H9 (cell line): ENCODE data around the gene GREB1L. TPM values are rescaled to one million over a fixed set of nuclear protein-coding genes. Genes with fewer than 3 reads are reported as not detected.

Experiments used
- DNase-seq: peaks from one replicate; pipeline ENCODE4 v3.0.0-alpha.2; 2017
- H2AFZ ChIP-seq: one replicate; pipeline ENCODE4 v1.6.1; 2013; ENCODE audit warnings: mild to moderate bottlenecking, low read length, control low read depth, moderate library complexity
- H2AK5ac ChIP-seq: 2 replicates; pipeline ENCODE4 v1.6.1; 2013; ENCODE audit warnings: low read length, control low read depth, mixed read lengths; ENCODE audit not compliant: insufficient read length
- H2BK120ac ChIP-seq: one replicate; pipeline ENCODE4 v1.6.1; 2013; ENCODE audit warnings: low read depth, mild to moderate bottlenecking, low read length, control low read depth, inconsistent platforms; ENCODE audit not compliant: poor library complexity, severe bottlenecking
- H2BK12ac ChIP-seq: 2 replicates; pipeline ENCODE4 v1.6.1; 2013; ENCODE audit warnings: low read length, control low read depth, mixed read lengths, low read depth; ENCODE audit not compliant: insufficient read length
- H2BK15ac ChIP-seq: 2 replicates; pipeline ENCODE4 v1.6.1; 2013; ENCODE audit warnings: low read depth, low read length, control low read depth
- H2BK20ac ChIP-seq: one replicate; pipeline ENCODE4 v1.6.1; 2013; ENCODE audit warnings: low read depth, mild to moderate bottlenecking, low read length, control low read depth, inconsistent platforms; ENCODE audit not compliant: poor library complexity, severe bottlenecking
- H2BK5ac ChIP-seq: 2 replicates; pipeline ENCODE4 v1.6.1; 2013; ENCODE audit warnings: low read length, control low read depth, mixed read lengths; ENCODE audit not compliant: insufficient read length
- H3K14ac ChIP-seq: 2 replicates; pipeline ENCODE4 v1.6.1; 2013; ENCODE audit warnings: low read length, control low read depth; ENCODE audit not compliant: insufficient read depth
- H3K18ac ChIP-seq: 2 replicates; pipeline ENCODE4 v1.6.1; 2013; ENCODE audit warnings: low read depth, mild to moderate bottlenecking, mixed read lengths, low read length, control low read depth; ENCODE audit not compliant: insufficient read length
- H3K23ac ChIP-seq: 2 replicates; pipeline ENCODE4 v1.6.1; 2013; ENCODE audit warnings: low read length, control low read depth, mixed read lengths, low read depth; ENCODE audit not compliant: insufficient read length
- H3K23me2 ChIP-seq: 2 replicates; pipeline ENCODE4 v1.6.1; 2013; ENCODE audit warnings: low read depth, mild to moderate bottlenecking, mixed read lengths, low read length, control low read depth; ENCODE audit not compliant: insufficient read length, poor library complexity, severe bottlenecking
- H3K27ac ChIP-seq: 2 replicates; pipeline ENCODE4 v1.5.1; 2013; ENCODE audit warnings: low read length, control low read depth, mixed read lengths, low read depth; ENCODE audit not compliant: insufficient read length
- H3K27me3 ChIP-seq: 2 replicates; pipeline ENCODE4 v1.6.1; 2013; ENCODE audit warnings: low read length, control low read depth, inconsistent platforms; ENCODE audit not compliant: insufficient read depth
- H3K4ac ChIP-seq: 2 replicates; pipeline ENCODE4 v1.6.1; 2013; ENCODE audit warnings: low read depth, mild to moderate bottlenecking, control low read depth, inconsistent platforms, low read length, moderate library complexity
- H3K4me1 ChIP-seq: 2 replicates; pipeline ENCODE4 v1.6.1; 2013; ENCODE audit warnings: low read length, control low read depth, inconsistent platforms; ENCODE audit not compliant: insufficient read depth
- H3K4me2 ChIP-seq: 2 replicates; pipeline ENCODE4 v1.6.1; 2013; ENCODE audit warnings: low read length, control low read depth, mixed read lengths; ENCODE audit not compliant: insufficient read length, insufficient read depth
- H3K56ac ChIP-seq: 2 replicates; pipeline ENCODE4 v1.6.1; 2013; ENCODE audit warnings: low read depth, mild to moderate bottlenecking, mixed read lengths, low read length, control low read depth; ENCODE audit not compliant: insufficient read length
- H3K79me1 ChIP-seq: 2 replicates; pipeline ENCODE4 v1.6.1; 2013; ENCODE audit warnings: low read depth, mild to moderate bottlenecking, moderate library complexity, low read length, control low read depth, inconsistent platforms; ENCODE audit not compliant: insufficient read depth, poor library complexity, severe bottlenecking
- H3K79me2 ChIP-seq: 2 replicates; pipeline ENCODE4 v1.6.1; 2013; ENCODE audit warnings: low read length, control low read depth, inconsistent platforms; ENCODE audit not compliant: insufficient read depth
- H3K9ac ChIP-seq: 2 replicates; pipeline ENCODE4 v1.6.1; 2013; ENCODE audit warnings: low read length, control low read depth, mixed read lengths; ENCODE audit not compliant: insufficient read length; ENCODE audit errors: extremely low read depth
- H3K9me3 ChIP-seq: one replicate; pipeline ENCODE4 v1.6.1; 2013; ENCODE audit warnings: low read depth, low read length, inconsistent platforms; ENCODE audit not compliant: control insufficient read depth
- H3T11ph ChIP-seq: one replicate; pipeline ENCODE4 v1.6.1; 2013; ENCODE audit warnings: mild to moderate bottlenecking, low read length, control low read depth, inconsistent platforms
- H4K20me1 ChIP-seq: one replicate; pipeline ENCODE4 v1.6.1; 2013; ENCODE audit not compliant: control insufficient read depth, insufficient read length, insufficient read depth
- H4K5ac ChIP-seq: 2 replicates; pipeline ENCODE4 v1.6.1; 2013; ENCODE audit warnings: low read depth, mild to moderate bottlenecking, mixed read lengths, low read length, control low read depth; ENCODE audit not compliant: insufficient read length
- H4K8ac ChIP-seq: replicated peaks from 2 replicates; pipeline ENCODE4 v1.6.1; 2013; ENCODE audit warnings: low read length, control low read depth, mixed read lengths, low read depth; ENCODE audit not compliant: insufficient read length
- H4K91ac ChIP-seq: 2 replicates; pipeline ENCODE4 v1.6.1; 2013; ENCODE audit warnings: low read depth, mild to moderate bottlenecking, moderate library complexity, mixed read lengths, low read length, control low read depth; ENCODE audit not compliant: insufficient read length
- H3K27ac Mint-ChIP-seq, 3 experiments: 2 replicates in 2 of 3; 3 replicates in 1 of 3; pipeline ENCODE4 v1.8.0; 2020 to 2021; ENCODE audit warnings: mixed read lengths in 3 of 3, mild to moderate bottlenecking in 1 of 3, moderate library complexity in 1 of 3
- H3K27me3 Mint-ChIP-seq: 2 replicates; pipeline ENCODE4 v1.8.0; 2021; ENCODE audit warnings: low read depth, mild to moderate bottlenecking, moderate library complexity, mixed read lengths
- H3K36me3 Mint-ChIP-seq, 3 experiments: 2 replicates in 2 of 3; 3 replicates in 1 of 3; pipeline ENCODE4 v1.8.0; 2020 to 2021; ENCODE audit warnings: low read depth in 3 of 3, mixed read lengths in 3 of 3; ENCODE audit not compliant: insufficient read depth in 1 of 3
- H3K4me1 Mint-ChIP-seq, 2 experiments: 2 replicates each; pipeline ENCODE4 v1.8.0; 2020; ENCODE audit warnings: mixed read lengths in 2 of 2
- H3K4me3 Mint-ChIP-seq, 2 experiments: 2 replicates in 1 of 2; 3 replicates in 1 of 2; pipeline ENCODE4 v1.8.0; 2020 to 2021; ENCODE audit warnings: mild to moderate bottlenecking in 2 of 2, mixed read lengths in 2 of 2, moderate library complexity in 1 of 2
- H3K9me3 Mint-ChIP-seq, 2 experiments: 2 replicates in 1 of 2; 3 replicates in 1 of 2; pipeline ENCODE4 v1.8.0; 2020; ENCODE audit warnings: mild to moderate bottlenecking in 2 of 2, mixed read lengths in 2 of 2, moderate library complexity in 1 of 2
- WGBS: extraction: QIAGEN DNeasy Blood & Tissue Kit; methylation state at CpG from one replicate; pipeline ENCODE4 v1.1.7; 2013; ENCODE audit warnings: missing lambda C conversion rate, low lambda C conversion rate, mixed read lengths; ENCODE audit not compliant: insufficient read length; ENCODE audit errors: extremely low coverage; 5-methylcytosine and 5-hydroxymethylcytosine counted together
- total RNA-seq: library from RNA; stranded (reverse); gene quantifications from 2 replicates; pipeline ENCODE4 v1.2.1, GENCODE V29; 2021
- TF ChIP-seq, protein P1 (sequence below): fragments of 200-600 bp; sonication (generic); conservative IDR thresholded peaks from 3 replicates; pipeline ENCODE4 v1.8.0; 2021; ENCODE audit warnings: antibody characterized with exemption, mild to moderate bottlenecking

The GREB1L gene
- total RNA-seq, 1 experiment from 2014 or later, result 2.7 TPM

DNA sequence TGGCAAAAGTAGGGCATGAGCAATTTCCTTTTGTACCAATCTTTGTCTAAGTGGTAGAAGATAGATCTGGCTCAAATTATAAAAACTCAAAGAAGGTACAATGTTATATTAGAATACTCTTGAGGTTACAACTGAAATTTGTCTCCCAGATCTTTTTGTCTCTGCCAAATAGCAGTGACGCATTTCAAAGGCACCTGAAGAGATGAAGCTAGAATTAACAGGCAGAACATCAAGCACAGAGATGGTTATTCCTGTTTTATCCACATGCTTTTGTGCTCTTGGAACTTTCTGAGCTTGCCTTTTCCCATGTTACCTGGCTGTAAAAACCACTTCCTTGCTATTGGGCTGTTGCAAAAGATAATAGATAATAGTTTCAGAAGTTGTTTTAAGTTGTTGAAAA is 74.3 kb downstream of the GREB1L start:
- Histone ChIP-seq H4K8ac (no peak overlapping the region), H2BK20ac (no peak overlapping the region), H3K79me1 (no peaks in the 10 kb centered on the region), H2AK5ac (no peak overlapping the region), H4K91ac (no peak overlapping the region), H2BK15ac (no peak overlapping the region), H3K14ac (no peak overlapping the region), H3K79me2 (no peaks in the 10 kb centered on the region), H3K9ac (no peak overlapping the region), H4K5ac (no peak overlapping the region), H3K56ac (no peak overlapping the region), H3K4me1 (no peaks in the 10 kb centered on the region), H4K20me1 (no peaks in the 10 kb centered on the region), H3K4me2 (no peak overlapping the region), H3K27me3 (no peaks in the 10 kb centered on the region), H3K23ac (no peak overlapping the region), H2BK5ac (no peak overlapping the region), H3K27ac (no peak overlapping the region), H2BK120ac (no peak overlapping the region), H3T11ph (no peak overlapping the region), H2AFZ (no peak overlapping the region), H2BK12ac (no peak overlapping the region), H3K9me3 (no peaks in the 10 kb centered on the region), H3K23me2 (no peaks in the 10 kb centered on the region), H3K18ac (no peak overlapping the region), H3K4ac (no peak overlapping the region)
- Mint-ChIP-seq H3K9me3 (peaks cover 0 to 5% of the 10 kb centered on the region in 2 experiments; a peak in 2 of 5 replicates), H3K27ac (peak overlapping the region in 1 of 3 experiments; percentile 90; a peak in 1 of 7 replicates), H3K4me1 (peaks cover 9 to 15% of the 10 kb centered on the region in 2 experiments), H3K27me3 (no peaks in the 10 kb centered on the region), H3K36me3 (peaks cover 0 to 7% (median 0%) of the 10 kb centered on the region in 3 experiments; a peak in 1 of 7 replicates), H3K4me3 (no peak overlapping the region)
- DNase-seq, result no peak
- no CpG with 5 or more reads among the region's 1 CpG for WGBS
- TF ChIP-seq, protein P1, sequence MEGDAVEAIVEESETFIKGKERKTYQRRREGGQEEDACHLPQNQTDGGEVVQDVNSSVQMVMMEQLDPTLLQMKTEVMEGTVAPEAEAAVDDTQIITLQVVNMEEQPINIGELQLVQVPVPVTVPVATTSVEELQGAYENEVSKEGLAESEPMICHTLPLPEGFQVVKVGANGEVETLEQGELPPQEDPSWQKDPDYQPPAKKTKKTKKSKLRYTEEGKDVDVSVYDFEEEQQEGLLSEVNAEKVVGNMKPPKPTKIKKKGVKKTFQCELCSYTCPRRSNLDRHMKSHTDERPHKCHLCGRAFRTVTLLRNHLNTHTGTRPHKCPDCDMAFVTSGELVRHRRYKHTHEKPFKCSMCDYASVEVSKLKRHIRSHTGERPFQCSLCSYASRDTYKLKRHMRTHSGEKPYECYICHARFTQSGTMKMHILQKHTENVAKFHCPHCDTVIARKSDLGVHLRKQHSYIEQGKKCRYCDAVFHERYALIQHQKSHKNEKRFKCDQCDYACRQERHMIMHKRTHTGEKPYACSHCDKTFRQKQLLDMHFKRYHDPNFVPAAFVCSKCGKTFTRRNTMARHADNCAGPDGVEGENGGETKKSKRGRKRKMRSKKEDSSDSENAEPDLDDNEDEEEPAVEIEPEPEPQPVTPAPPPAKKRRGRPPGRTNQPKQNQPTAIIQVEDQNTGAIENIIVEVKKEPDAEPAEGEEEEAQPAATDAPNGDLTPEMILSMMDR, result no peak; the same call in 2 of the 3 replicates
